ENCODE results near the gene OR2AK2. TPM values are rescaled to one million over a fixed set of nuclear protein-coding genes. Genes with fewer than 3 reads are reported as not detected.

Gene OR2AK2
- total RNA-seq, 4 donors from 2014 or later: not detected

- no peak for TF ChIP-seq POLR2A (IDR thresholded peaks at IDR 0.05)
- TF ChIP-seq, protein P1, sequence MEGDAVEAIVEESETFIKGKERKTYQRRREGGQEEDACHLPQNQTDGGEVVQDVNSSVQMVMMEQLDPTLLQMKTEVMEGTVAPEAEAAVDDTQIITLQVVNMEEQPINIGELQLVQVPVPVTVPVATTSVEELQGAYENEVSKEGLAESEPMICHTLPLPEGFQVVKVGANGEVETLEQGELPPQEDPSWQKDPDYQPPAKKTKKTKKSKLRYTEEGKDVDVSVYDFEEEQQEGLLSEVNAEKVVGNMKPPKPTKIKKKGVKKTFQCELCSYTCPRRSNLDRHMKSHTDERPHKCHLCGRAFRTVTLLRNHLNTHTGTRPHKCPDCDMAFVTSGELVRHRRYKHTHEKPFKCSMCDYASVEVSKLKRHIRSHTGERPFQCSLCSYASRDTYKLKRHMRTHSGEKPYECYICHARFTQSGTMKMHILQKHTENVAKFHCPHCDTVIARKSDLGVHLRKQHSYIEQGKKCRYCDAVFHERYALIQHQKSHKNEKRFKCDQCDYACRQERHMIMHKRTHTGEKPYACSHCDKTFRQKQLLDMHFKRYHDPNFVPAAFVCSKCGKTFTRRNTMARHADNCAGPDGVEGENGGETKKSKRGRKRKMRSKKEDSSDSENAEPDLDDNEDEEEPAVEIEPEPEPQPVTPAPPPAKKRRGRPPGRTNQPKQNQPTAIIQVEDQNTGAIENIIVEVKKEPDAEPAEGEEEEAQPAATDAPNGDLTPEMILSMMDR (IDR thresholded peaks at IDR 0.05 in 4 of 5, conservative IDR thresholded peaks at IDR 0.05 in 1 of 5): no peak
- Histone ChIP-seq H3K4me1 (no peaks in the 10 kb centered on the region), H3K27me3 (no peaks in the 10 kb centered on the region), H3K27ac (no peak within 1 kb of the TSS), H3K9me3 (no peaks in the 10 kb centered on the region), H3K36me3 (no peaks in the 10 kb centered on the region), H3K4me3 (no peak within 1 kb of the TSS)
- DNase-seq (no peak), ATAC-seq (no peak)
- in situ Hi-C loops (cut with MboI; ENCODE audit: low sequenced_read_pairs in 4 of 4) (no loop called here), intact Hi-C loops (cut with DNase I; ENCODE audit: low total_unique reads) (no loop called here)
Observed at GRCh38 chr1:248013229-248013710, 48.2 kb downstream of the OR2AK2 start, which contains the start of gene OR2L5. Gene OR2L5, plus strand, starts transcription at chr1:248013660. Its CDS starts 8,288 bp downstream, at chr1:248021948.

- intact Hi-C loops (cut with DNase I; ENCODE audit: low total_unique reads): no loop called here
- Histone ChIP-seq H3K4me3 (no peak overlapping the region), H3K9me3 (no peaks in the 10 kb centered on the region), H3K4me1 (no peaks in the 10 kb centered on the region), H3K27ac (no peak overlapping the region), H3K27me3 (no peaks in the 10 kb centered on the region), H3K36me3 (no peaks in the 10 kb centered on the region)
- in situ Hi-C loops (cut with MboI; ENCODE audit: low sequenced_read_pairs in 4 of 4): no loop called here
- DNase-seq (no peak), ATAC-seq (no peak)
- TF ChIP-seq, protein P1 (IDR thresholded peaks at IDR 0.05 in 4 of 5, conservative IDR thresholded peaks at IDR 0.05 in 1 of 5): no peak
- TF ChIP-seq POLR2A (IDR thresholded peaks at IDR 0.05): no peak
Observed at GRCh38 chr1:248015803-248016202, 50.8 kb downstream of the OR2AK2 start.

Other genes with a start within 250 kb of the OR2AK2 start
- gene OR6F1, start 248.6 kb upstream of the OR2AK2 start, total RNA-seq: not detected
- not detected for gene OR14K1, start 226.6 kb upstream of the OR2AK2 start, total RNA-seq
- not detected for gene OR14A2, start 217.1 kb upstream of the OR2AK2 start, total RNA-seq
- not detected for gene OR1C1, start 204.7 kb upstream of the OR2AK2 start, total RNA-seq
- not detected for gene OR14A16, start 141.1 kb upstream of the OR2AK2 start, total RNA-seq
- not detected for gene OR11L1, start 123.3 kb upstream of the OR2AK2 start, total RNA-seq
- 1 to 10 TPM in 1 of 4 donors, under 1 TPM in 3; 0.26 to 1.5 (median 0.49) TPM for gene TRIM58, start 108.0 kb upstream of the OR2AK2 start, total RNA-seq
- under 1 TPM in 1 of 4 donors, not detected in 3; 0.80 TPM for gene OR2W3, start 69.6 kb upstream of the OR2AK2 start, total RNA-seq
- not detected for gene OR2T8, start 45.0 kb upstream of the OR2AK2 start, total RNA-seq
- gene OR2AJ1, start 40.3 kb upstream of the OR2AK2 start, total RNA-seq: not detected
- gene OR2L8, start 16.4 kb upstream of the OR2AK2 start, total RNA-seq: not detected
- gene OR2L5, start 48.4 kb downstream of the OR2AK2 start, total RNA-seq: not detected
- gene OR2L2, start 64.8 kb downstream of the OR2AK2 start, total RNA-seq: not detected
- gene OR2L3, start 81.6 kb downstream of the OR2AK2 start, total RNA-seq: not detected
- gene OR2L13, start 130.0 kb downstream of the OR2AK2 start, total RNA-seq: not detected
- not detected for gene OR2M5, start 179.9 kb downstream of the OR2AK2 start, total RNA-seq
- gene OR2M2, start 209.6 kb downstream of the OR2AK2 start, total RNA-seq: not detected
- not detected for gene OR2M3, start 232.0 kb downstream of the OR2AK2 start, total RNA-seq